Common myeloid progenitor, CD34-positive (primary cell): ENCODE data around the gene PRRT1. TPM values are rescaled to one million over a fixed set of nuclear protein-coding genes. Genes with fewer than 3 reads are reported as not detected.

Source experiments
- CTCF ChIA-PET: fragments of 350-600 bp; sonication (Branson Sonifier 250); formaldehyde crosslinking; loops from one replicate; lab custom pipeline; 2021; ENCODE audit warnings: antibody characterized with exemption; lab: Charles Lee
- POLR2A ChIA-PET: fragments of 350-600 bp; sonication (Branson Sonifier 250); formaldehyde crosslinking; loops from one replicate; lab custom pipeline; 2021; ENCODE audit warnings: antibody characterized with exemption; lab: Charles Lee
- DNase-seq, 3 donors: peaks; one replicate each; pipeline versions ENCODE4 v3.0.0 to v3.0.0-alpha.2; 2013
- H3K27ac ChIP-seq, 2 experiments: 1 replicate in 1 of 2; 2 replicates in 1 of 2; pipeline ENCODE4 v1.7.0; 2013; ENCODE audit warnings: inconsistent platforms in 2 of 2, low read length in 2 of 2, mild to moderate bottlenecking in 2 of 2, low read depth in 1 of 2, moderate library complexity in 1 of 2; ENCODE audit not compliant: severe bottlenecking in 2 of 2, insufficient read depth in 1 of 2, poor library complexity in 1 of 2
- H3K27me3 ChIP-seq, 5 experiments: replicated peaks in 2 of 5; 1 replicate in 3 of 5; 2 replicates in 2 of 5; pipeline versions ENCODE4 v1.6.1 to v1.7.0; 2013; ENCODE audit warnings: low read length in 4 of 5, mild to moderate bottlenecking in 2 of 5, moderate library complexity in 2 of 5, inconsistent platforms in 1 of 5; ENCODE audit not compliant: insufficient read depth in 5 of 5, control insufficient read depth in 4 of 5
- H3K36me3 ChIP-seq, 4 experiments: 1 replicate in 2 of 4; 2 replicates in 2 of 4; pipeline versions ENCODE4 v1.6.1 to v1.7.0; 2013; ENCODE audit warnings: low read length in 3 of 4, control low read depth in 1 of 4, mild to moderate bottlenecking in 1 of 4; ENCODE audit not compliant: control insufficient read depth in 4 of 4, insufficient read depth in 4 of 4
- H3K4me1 ChIP-seq, 4 experiments: 1 replicate in 3 of 4; 2 replicates in 1 of 4; pipeline versions ENCODE4 v1.6.1 to v1.7.1; 2013; ENCODE audit warnings: low read length in 3 of 4, mild to moderate bottlenecking in 3 of 4, control low read depth in 1 of 4, inconsistent platforms in 1 of 4, moderate library complexity in 1 of 4; ENCODE audit not compliant: control insufficient read depth in 4 of 4, insufficient read depth in 4 of 4; ENCODE audit errors: control extremely low read depth in 1 of 4
- H3K4me3 ChIP-seq, 7 experiments: 1 replicate in 4 of 7; 2 replicates in 3 of 7; pipeline versions ENCODE4 v1.5.1 to v1.7.0; 2013; ENCODE audit warnings: mild to moderate bottlenecking in 7 of 7, low read length in 6 of 7, moderate library complexity in 6 of 7, inconsistent platforms in 2 of 7, low read depth in 2 of 7, control low read depth in 1 of 7; ENCODE audit not compliant: insufficient read depth in 4 of 7, control insufficient read depth in 1 of 7; ENCODE audit errors: extremely low read depth in 1 of 7
- H3K9me3 ChIP-seq, 5 experiments: 1 replicate in 4 of 5; 2 replicates in 1 of 5; pipeline versions ENCODE4 v1.6.1 to v1.7.1; 2013; ENCODE audit warnings: low read length in 4 of 5, mild to moderate bottlenecking in 2 of 5, inconsistent platforms in 1 of 5, low read depth in 1 of 5, moderate library complexity in 1 of 5; ENCODE audit not compliant: control insufficient read depth in 4 of 5, insufficient read depth in 2 of 5; ENCODE audit errors: control extremely low read depth in 1 of 5
- WGBS: methylation state at CpG from one replicate; pipeline ENCODE4 v1.1.5; 2013; ENCODE audit not compliant: insufficient coverage; 5-methylcytosine and 5-hydroxymethylcytosine counted together
- polyA plus RNA-seq: library from polyadenylated mRNA; unstranded; fragments of 120-200 nt; gene quantifications from one replicate; pipeline ENCODE4 v1.2.1, GENCODE V29; 2013

The PRRT1 gene
- 0.96 TPM for polyA plus RNA-seq

DNA sequence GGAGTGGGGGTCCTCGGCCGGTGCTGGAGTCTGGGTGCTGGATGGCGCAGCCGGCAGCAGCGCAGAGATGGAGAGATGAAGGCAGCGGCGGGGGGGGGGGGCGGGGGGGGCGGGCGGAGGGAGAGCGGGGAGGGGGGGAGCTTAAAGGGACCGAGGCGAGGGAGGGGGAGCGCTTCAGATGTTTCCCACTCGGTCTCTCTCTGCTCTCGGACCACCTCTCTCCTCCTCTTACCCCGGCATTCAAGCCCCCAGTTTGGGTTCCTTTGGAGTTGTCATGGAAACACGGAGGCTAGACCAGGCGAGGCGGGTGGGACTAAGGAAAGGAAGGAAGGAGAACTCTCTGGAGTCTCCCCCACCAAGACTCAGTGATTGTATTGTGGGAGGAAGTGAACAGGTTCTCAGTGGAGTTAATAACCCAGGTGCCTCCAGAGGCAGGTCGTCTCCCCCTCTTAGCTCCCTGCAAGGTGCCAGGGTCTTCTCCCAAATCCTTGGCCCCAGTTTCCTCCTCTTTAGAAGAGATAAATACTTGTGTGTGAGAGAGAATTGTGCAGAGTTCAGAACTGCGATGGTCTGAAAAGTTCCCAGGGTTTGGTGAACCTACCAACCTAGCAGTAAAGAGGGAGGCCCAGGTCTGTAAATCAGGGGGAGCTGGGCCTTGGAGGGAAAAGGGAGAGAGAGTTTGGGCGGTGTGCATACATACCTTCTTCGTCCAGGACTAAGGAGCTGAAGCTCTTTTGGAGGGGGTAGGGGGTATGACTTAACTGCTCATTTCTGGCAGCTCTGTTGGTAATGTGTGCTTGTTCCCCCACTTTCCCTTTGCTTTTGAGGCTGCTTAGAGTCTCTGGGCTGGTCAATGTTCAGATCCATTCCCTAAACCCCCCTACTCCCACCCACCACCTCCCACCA is at the start of gene PRRT1:
TSS of gene PRRT1 (minus strand) at position 77 of the 906 bp plus-strand sequence. CDS start 112 bp downstream, outside the sequence.
- Histone ChIP-seq H3K27me3 (peaks cover 0 to 27% (median 22%) of the 10 kb centered on the region in 5 experiments), H3K9me3 (no peaks in the 10 kb centered on the region), H3K4me3 (peak within 1 kb of the TSS in 3 of 7 experiments; percentile 6 to 81 (median 8)), H3K36me3 (peaks cover 2 to 12% (median 5%) of the 10 kb centered on the region in 4 experiments), H3K4me1 (peaks cover 0 to 60% (median 42%) of the 10 kb centered on the region in 4 experiments), H3K27ac (peak within 1 kb of the TSS in 1 of 2 experiments; percentile 86)
- ChIA-PET CTCF (interaction anchor here (0.7 to 3.0 kb wide), 5 partner anchors 16 to 44 kb away, joined by 3 to 13 read pairs (median 3); partner anchors contain the start of gene FKBPL), POLR2A (no interaction called here)
- no peak for DNase-seq
- 33% methylated on average over 1 of the region's 24 CpGs for WGBS

DNA sequence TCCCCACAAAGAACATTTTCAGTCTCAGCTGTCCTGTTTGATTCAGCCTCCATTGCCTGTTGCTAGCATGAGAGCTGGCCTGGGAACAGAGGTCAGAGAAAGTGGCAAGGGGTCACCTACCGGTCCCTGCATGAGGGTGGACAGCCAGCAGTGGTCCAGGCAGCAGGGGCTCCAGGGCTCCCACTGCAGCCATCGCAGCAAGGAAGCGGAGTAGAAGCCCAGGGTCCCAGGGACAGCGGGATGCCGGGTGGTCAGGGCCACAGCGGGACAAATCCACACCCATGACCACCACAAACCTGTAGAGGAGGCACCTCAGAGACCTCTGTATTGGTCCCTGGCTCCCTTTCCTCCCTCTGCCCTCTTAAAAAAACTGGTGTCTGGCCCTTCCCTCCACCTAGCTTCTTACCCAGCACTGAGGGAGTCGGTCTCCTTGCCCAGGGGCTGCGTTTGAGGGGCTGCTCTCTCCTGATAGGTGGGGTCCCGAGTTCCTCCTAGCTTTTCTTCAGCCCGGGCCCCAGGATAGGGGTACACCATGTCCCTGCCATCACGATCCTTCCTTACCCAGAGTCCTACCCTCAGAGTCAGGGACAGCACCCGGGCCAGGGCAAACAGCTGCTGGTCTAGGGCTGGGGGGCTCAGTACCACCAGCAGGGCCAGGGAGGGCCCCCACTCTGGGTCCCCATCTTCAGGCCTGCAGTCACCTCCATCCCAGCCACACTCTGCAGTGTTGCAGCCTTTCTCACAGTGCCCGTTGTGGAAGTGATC is 49.2 kb upstream of the PRRT1 start:
- POLR2A ChIA-PET: no interaction called here
- Histone ChIP-seq H3K27me3 (no peaks in the 10 kb centered on the region), H3K36me3 (no peaks in the 10 kb centered on the region), H3K27ac (no peak overlapping the region), H3K9me3 (no peaks in the 10 kb centered on the region), H3K4me3 (no peak overlapping the region), H3K4me1 (peaks cover 0 to 17% (median 14%) of the 10 kb centered on the region in 4 experiments)
- DNase-seq: no peak
- 97% methylated on average over 12 of the region's 13 CpGs for WGBS
- CTCF ChIA-PET: no interaction called here

DNA sequence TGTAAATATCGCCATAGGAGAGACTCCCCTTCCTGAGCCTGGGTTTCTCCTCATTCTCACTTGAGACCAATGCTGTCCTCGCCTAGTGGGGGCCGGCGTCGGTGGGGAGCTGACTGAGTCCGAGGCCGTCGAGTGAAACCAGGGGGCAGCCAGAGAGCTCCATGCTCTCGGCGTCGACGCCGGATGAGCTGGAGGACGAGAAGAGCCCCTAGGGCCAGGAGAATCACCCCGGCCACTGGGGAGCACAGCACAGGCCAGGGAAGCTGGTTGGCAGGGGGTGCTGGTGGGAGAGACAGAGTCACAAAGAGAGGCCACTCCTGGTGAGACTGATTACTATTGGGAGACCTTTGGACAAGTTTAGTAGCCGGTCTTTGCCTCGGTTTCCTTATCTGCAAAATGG is 47.1 kb upstream of the PRRT1 start:
- H3K4me1 ChIP-seq: peaks cover 9 to 32% (median 29%) of the 10 kb centered on the region in 4 experiments
- H3K9me3 ChIP-seq: no peaks in the 10 kb centered on the region
- no peak overlapping the region for H3K27ac ChIP-seq
- no peak for DNase-seq
- POLR2A ChIA-PET: no interaction called here
- CTCF ChIA-PET: interaction anchor here (1.3 kb wide), 1 partner anchor 45 kb away, joined by 4 read pairs; no protein-coding TSS in a partner anchor
- no peak overlapping the region for H3K4me3 ChIP-seq
- WGBS: 95% methylated on average over 17 of the region's 17 CpGs
- H3K36me3 ChIP-seq: no peaks in the 10 kb centered on the region
- no peaks in the 10 kb centered on the region for H3K27me3 ChIP-seq

DNA sequence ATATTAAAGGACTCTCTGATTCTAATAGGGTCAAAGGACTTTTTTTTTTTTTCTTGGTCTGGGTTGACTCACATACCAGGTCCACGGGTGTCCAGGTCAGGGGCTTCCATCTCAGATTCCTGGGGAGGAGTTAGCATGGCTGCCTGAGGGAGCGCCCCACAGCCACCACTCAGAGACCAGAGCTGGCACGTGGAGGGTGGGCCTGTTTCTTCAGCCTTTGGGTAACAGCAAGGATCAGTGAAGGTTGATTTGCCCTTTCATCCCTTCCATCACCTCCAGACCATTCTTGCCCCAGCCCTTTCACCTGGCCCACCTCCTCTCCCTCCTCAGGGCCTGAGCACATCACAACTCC is 46.6 kb upstream of the PRRT1 start:
- Histone ChIP-seq H3K36me3 (no peaks in the 10 kb centered on the region), H3K9me3 (no peaks in the 10 kb centered on the region), H3K4me3 (no peak overlapping the region), H3K4me1 (peaks cover 15 to 38% (median 35%) of the 10 kb centered on the region in 4 experiments), H3K27me3 (no peaks in the 10 kb centered on the region), H3K27ac (no peak overlapping the region)
- WGBS: 100% methylated on average over 2 of the region's 3 CpGs
- ChIA-PET POLR2A (no interaction called here), CTCF (interaction anchor here (1.3 kb wide), 1 partner anchor 45 kb away, joined by 4 read pairs; no protein-coding TSS in a partner anchor)
- DNase-seq: no peak

DNA sequence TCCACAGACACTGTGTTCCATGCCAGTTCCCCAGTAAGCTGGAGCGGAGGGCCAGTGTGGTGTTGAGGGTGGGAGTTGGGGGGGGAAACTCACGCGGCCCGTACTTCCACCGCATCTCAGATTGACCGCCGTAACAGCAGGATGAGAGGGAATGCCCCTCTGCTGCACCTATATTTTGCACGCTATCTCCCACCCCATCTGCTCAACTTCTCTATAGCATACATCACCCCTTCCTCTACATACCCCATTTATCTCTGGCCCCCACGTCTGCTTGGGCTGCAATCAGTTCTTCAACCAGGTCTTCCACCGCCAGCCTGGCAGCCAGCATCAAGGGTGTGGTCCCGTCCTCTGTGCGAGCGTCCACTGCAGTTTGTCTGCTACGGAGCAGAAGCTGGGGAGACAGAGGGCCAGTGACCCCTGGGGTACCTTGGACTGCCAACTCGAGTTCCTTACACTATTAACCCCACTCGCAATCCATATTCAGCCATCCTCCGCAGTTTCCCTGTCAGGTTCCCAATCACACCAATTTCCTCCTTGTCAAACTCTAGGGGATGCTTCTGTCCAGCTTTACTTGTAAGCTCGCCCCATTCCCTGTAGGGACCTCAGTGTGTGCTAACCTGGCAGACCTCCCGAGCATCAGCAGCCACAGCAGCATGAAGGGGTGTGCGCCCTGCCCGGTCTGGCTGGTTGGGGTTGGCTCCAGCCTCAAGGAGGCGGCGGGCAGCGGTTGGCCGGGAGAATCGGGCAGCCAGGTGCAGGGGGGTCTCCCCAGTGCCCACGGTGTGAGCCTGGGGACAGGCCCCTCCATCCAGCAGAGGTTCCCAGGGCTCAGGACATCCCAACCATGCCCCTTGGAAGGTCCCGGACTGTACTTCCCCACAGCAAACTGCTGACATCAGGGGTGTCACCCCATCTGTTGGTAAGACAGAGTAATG is 45.2 kb upstream of the PRRT1 start:
- CTCF ChIA-PET: interaction anchor here (0.7 to 2.9 kb wide), 5 partner anchors 10 to 261 kb away, joined by 3 to 10 read pairs (median 4); partner anchors contain the start of gene NOTCH4
- peak in 2 of 3 donors; percentile 87 to 92 for DNase-seq
- no peaks in the 10 kb centered on the region for H3K9me3 ChIP-seq
- no peaks in the 10 kb centered on the region for H3K27me3 ChIP-seq
- peak overlapping the region; percentile 98 to 99 for H3K27ac ChIP-seq
- WGBS: 51% methylated on average over 19 of the region's 28 CpGs
- no peaks in the 10 kb centered on the region for H3K36me3 ChIP-seq
- H3K4me1 ChIP-seq: peaks cover 16 to 51% (median 47%) of the 10 kb centered on the region in 4 experiments
- H3K4me3 ChIP-seq: peak overlapping the region; percentile 84 to 98 (median 95)
- POLR2A ChIA-PET: interaction anchor here (0.6 to 0.7 kb wide), 2 partner anchors 17 to 225 kb away, joined by 3 to 4 read pairs; no protein-coding TSS in a partner anchor
